Urothelium cell line (cell line): ENCODE measurements around the gene USH1C.

ENCODE experiments used
- DNase-seq: peaks from one replicate; pipeline ENCODE4 v3.0.0; 2011; ENCODE audit warnings: low spot score, mixed read lengths
- FAIRE-seq: peaks from 2 replicates; lab custom pipeline; 2011; peaks lifted over from hg19 to GRCh38; lab: Jason Lieb, UNC

Gene USH1C

DNA sequence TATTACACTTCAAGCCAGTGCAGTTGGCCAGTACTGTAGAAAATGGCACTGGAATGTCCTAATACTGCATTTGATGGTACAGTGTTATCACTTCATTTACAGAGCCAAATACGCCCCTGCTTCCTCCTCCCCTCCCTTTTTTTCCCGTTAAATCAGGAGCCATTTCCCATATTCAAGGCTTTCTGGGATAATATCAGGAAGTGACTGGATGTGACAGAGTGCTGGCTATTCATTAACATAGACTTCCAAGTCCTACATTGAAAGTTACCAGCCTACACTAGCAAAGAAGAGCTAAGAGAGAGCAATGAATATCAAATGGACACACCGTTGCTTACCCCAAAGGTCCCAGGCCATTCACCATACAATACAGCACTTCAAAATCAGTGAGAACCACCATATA, 35.4 kb downstream of the USH1C start:
- DNase-seq (no peak), FAIRE-seq (no peak)

- DNase-seq: peak; percentile 54
- no peak for FAIRE-seq
Measured at GRCh38 chr11:17508306-17508705, 35.9 kb downstream of the USH1C start.

- no peak for FAIRE-seq
- no peak for DNase-seq
Measured at GRCh38 chr11:17507773-17508172, 36.4 kb downstream of the USH1C start.

DNA sequence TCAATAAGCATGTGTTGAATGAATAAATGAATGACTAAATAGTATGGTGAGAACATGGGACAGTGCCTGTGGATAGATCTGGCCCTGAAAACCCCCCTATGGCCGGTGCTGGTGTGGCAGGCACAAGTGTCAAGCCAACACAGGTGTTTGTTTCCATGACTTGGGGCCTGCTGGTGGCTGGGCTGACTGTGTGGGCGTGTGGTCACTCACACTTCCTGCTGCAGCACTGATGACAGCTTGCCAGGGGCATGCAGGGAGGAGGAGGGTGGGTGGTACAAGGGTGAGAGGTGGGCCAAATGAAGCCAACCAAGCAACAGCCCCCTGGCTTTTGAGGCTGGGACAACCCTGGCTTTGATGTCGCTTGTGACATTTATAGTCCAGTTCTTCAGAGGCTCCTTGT, 37.3 kb downstream of the USH1C start:
- DNase-seq: peak; percentile 41
- no peak for FAIRE-seq

DNA sequence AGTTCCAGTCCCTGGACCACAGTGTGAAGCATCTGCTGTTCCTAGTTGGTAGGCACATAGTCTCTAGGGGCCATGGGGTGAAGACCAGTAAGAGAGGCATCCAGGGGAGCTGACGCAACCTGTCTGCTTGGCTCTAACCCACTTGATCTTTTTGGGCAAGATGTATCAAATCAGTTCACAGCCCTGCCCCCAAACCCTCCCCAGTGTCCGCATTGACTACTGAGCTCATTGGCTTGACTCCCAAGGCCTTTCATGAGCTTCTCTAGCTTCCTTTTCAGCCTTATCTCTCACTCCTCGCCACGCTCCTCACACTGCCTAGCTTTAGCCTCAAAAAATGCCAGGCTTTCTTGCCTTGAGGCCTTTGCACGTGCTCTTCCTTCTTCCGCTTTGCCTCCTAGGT, 37.9 kb downstream of the USH1C start:
- DNase-seq: no peak
- FAIRE-seq: no peak

GRCh38 chr11:17505146-17505545, 39.1 kb downstream of the USH1C start:
- FAIRE-seq (no peak), DNase-seq (no peak)

- DNase-seq: peak; percentile 80
Measured at GRCh38 chr11:17504330-17505107, 39.7 kb downstream of the USH1C start.

GRCh38 chr11:17502630-17503029, 41.6 kb downstream of the USH1C start:
- FAIRE-seq (no peak), DNase-seq (no peak)

More at GRCh38 chr11:17504330-17505107, 39.7 kb downstream of the USH1C start:
- FAIRE-seq: no peak

GRCh38 chr11:17500673-17501072, 43.5 kb downstream of the USH1C start:
- FAIRE-seq (no peak), DNase-seq (no peak)

DNA sequence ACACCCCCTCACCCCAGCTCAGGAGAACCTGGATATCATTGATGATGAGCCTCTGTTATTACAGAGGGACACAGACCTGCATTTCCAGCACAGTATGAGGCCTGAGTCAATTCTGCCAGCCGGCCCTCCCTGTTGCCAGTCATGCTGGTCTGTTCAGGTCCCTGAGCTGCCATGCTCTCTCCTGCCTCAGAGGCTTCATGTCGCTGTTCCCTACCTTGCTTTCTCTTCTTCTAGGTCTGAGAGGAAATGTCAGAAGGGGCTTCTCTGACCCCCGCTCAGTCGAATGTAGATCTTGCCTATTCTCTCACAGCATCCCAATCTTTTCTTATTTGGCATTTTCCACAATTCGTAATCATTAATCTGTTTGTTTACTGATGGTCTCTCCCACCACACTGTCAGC, 45.7 kb downstream of the USH1C start:
- DNase-seq: peak; percentile 30
- FAIRE-seq: no peak

DNA sequence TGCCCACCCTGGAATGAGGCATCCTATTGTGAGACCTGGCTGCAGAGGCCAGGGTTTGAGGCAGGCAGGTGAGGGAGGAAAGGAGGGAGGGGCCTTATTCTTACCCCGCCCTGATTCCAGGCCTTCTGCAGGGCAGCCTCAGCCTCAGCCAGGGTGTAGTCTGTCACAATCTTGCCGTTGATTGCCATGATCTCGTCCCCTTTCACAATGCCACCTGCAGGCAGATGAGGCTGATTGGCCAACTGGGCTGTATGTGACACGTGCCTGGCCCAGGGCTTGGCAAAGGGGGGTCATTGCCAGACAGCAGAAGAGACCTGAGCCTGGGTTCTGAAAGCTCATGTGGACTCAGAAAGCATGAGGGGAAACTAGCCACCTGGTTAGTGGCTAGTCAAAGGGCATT, 46.2 kb downstream of the USH1C start:
- FAIRE-seq: no peak
- no peak for DNase-seq

- DNase-seq: no peak
- no peak for FAIRE-seq
Measured at GRCh38 chr11:17496406-17496805, 47.8 kb downstream of the USH1C start.

- FAIRE-seq (no peak), DNase-seq (no peak)
Measured at GRCh38 chr11:17494019-17494418, 50.2 kb downstream of the USH1C start.

DNA sequence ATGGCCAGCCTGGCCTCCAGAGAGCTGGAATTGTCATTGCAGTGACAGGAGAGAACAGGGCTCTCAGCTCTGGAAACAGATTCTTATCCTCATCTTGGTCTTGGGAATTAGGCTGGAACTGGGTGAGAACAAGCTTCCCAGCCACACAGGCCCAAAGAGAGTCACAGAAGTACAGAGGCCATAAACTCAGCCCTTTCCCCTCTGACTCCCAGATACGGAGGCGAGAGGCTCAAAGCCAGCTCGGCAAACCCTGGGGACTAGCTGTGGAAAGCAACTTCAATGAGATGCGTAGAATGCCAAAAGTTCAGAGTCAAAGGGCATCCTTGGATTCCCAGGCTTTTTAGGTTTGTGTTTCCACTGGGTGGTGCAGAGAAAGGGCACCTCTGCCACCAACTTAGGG, 53.3 kb downstream of the USH1C start:
- FAIRE-seq (no peak), DNase-seq (no peak)

DNA sequence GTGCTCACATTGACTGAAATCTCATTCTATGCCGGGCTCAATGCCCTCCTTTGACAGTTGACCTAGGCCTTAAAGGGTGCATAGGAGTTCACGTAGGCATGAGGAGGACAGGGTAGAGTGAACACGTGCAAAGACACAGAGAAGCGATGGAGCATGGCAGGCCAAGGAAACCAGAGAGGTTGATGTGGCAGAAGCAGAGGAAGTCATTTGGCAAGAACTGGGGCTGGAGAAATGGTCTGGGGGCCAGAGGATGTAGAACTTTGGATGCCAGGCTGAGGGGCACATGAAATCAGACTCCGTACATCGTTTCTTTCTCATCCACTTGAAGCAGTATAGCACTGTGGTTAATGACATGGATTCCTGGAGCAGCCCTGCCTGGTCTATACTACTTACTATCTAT, 54.0 kb downstream of the USH1C start:
- FAIRE-seq (no peak), DNase-seq (no peak)

GRCh38 chr11:17489751-17490150, 54.5 kb downstream of the USH1C start:
- FAIRE-seq (no peak), DNase-seq (no peak)

- DNase-seq: no peak
- FAIRE-seq: no peak
Measured at GRCh38 chr11:17488563-17488962, 55.7 kb downstream of the USH1C start.

GRCh38 chr11:17486646-17487045, 57.6 kb downstream of the USH1C start:
- FAIRE-seq (no peak), DNase-seq (no peak)

- DNase-seq (no peak), FAIRE-seq (no peak)
Measured at GRCh38 chr11:17483505-17483904, 60.7 kb downstream of the USH1C start.

DNA sequence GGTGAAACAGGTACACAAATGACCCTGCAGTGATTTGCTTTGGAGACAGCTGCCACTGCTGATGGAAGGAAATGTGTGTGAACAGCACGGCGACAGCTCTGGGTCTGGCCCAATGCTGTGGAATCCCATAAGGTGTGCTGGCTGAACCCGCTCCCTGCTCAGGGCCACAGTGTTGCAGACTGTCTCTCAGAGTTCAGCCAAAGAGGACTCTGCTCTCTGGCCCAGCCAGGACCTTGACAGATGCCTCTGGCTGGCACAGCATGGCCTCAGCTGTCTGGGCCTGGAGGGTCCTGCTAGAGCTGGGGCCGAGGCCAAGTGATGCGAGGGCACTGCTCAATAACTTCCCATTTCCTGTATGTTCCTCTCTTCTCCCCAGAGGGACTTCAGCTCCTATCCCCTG, 62.3 kb downstream of the USH1C start:
- no peak for FAIRE-seq

GRCh38 chr11:17479284-17480214, 64.7 kb downstream of the USH1C start:
- DNase-seq (peak; percentile 52), FAIRE-seq (no peak)

More for the DNA sequence above, 62.3 kb downstream of the USH1C start:
- DNase-seq: no peak

GRCh38 chr11:17478070-17478469, 66.1 kb downstream of the USH1C start:
- DNase-seq (no peak), FAIRE-seq (no peak)
